Measurements from ENCODE around the gene SLC35F2. TPM values are rescaled to one million over a fixed set of nuclear protein-coding genes. Genes with fewer than 3 reads are reported as not detected.

The SLC35F2 gene
- total and polyA plus RNA-seq, 2 experiments from 2014 or later = 13.0 to 14.8 TPM

DNA sequence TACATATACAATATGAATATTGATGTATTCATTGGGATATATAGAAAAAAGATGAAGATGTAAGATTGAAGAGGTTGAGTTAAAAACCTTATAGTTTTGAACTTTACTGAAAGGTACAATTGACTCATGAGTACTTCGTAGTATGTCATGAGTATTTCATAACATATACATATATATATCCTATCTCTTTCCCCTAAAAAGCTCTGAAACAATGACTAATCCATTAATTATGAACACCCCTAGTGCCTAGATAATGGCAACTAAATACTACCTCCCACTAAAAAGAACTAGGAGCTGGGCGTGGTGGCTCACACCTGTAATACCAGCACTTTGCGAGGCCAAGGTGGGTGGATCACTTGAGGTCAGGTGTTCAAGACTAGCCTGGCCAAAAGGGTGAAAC is 31.5 kb downstream of the SLC35F2 start:
- Histone ChIP-seq H3K9me2 (replicated peaks; ENCODE audit: insufficient read depth) (no peaks in the 10 kb centered on the region), H3K4me1 (ENCODE audit: insufficient read depth) (no peaks in the 10 kb centered on the region), H2AFZ (no peak overlapping the region), H3K9me3 (ENCODE audit: low read depth) (no peaks in the 10 kb centered on the region), H3K36me3 (replicated peaks; ENCODE audit: insufficient read depth, low read depth) (no peaks in the 10 kb centered on the region), H3K4me3 (no peak overlapping the region), H3K27me3 (no peaks in the 10 kb centered on the region), H3K79me2 (peaks cover 14% of the 10 kb centered on the region), H3K27ac (no peak overlapping the region), H4K20me1 (ENCODE audit: insufficient read depth, poor library complexity, severe bottlenecking) (no peaks in the 10 kb centered on the region), H3K4me2 (no peak overlapping the region)
- WGBS (ENCODE audit: low lambda C conversion rate, missing lambda C conversion rate) = 92% methylated on average over 3 of the region's 3 CpGs
- TF ChIP-seq EZH2 (IDR thresholded peaks at IDR 0.05; ENCODE audit: borderline replicate concordance) (no peak), EZH2phosphoT487 (IDR thresholded peaks at IDR 0.05; ENCODE audit: low read depth, severe bottlenecking, unreplicated experiment) (no peak)
- TF ChIP-seq, protein P1, sequence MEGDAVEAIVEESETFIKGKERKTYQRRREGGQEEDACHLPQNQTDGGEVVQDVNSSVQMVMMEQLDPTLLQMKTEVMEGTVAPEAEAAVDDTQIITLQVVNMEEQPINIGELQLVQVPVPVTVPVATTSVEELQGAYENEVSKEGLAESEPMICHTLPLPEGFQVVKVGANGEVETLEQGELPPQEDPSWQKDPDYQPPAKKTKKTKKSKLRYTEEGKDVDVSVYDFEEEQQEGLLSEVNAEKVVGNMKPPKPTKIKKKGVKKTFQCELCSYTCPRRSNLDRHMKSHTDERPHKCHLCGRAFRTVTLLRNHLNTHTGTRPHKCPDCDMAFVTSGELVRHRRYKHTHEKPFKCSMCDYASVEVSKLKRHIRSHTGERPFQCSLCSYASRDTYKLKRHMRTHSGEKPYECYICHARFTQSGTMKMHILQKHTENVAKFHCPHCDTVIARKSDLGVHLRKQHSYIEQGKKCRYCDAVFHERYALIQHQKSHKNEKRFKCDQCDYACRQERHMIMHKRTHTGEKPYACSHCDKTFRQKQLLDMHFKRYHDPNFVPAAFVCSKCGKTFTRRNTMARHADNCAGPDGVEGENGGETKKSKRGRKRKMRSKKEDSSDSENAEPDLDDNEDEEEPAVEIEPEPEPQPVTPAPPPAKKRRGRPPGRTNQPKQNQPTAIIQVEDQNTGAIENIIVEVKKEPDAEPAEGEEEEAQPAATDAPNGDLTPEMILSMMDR (IDR thresholded peaks at IDR 0.05; ENCODE audit: poor library complexity) = no peak
- DNase-seq (ENCODE audit: low spot score) = no peak

DNA sequence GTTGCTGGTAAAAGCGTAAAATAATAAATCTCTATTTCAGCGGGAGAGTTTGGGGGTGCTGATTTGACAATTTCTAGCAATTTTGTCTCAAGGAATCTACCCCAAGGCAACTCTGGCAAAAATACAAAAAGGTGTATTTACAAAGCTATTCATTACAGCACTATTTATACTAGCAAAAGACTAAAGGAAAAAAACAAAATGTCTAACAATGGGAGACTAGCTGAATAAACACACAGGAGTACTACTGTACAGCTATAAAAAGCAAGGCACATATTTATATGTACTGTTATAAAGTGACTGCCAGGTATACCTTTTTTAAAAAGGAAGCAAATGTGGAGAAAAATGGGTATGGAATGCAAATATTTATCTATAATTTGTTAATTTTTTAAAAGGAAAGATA is 32.7 kb downstream of the SLC35F2 start:
- no peaks in the 10 kb centered on the region for H3K36me3 ChIP-seq (replicated peaks; ENCODE audit: insufficient read depth, low read depth)
- H3K27me3 ChIP-seq = no peaks in the 10 kb centered on the region
- H3K79me2 ChIP-seq = peaks cover 16% of the 10 kb centered on the region
- no peak overlapping the region for H3K4me3 ChIP-seq
- H3K4me1 ChIP-seq (ENCODE audit: insufficient read depth) = no peaks in the 10 kb centered on the region
- H3K9me2 ChIP-seq (replicated peaks; ENCODE audit: insufficient read depth) = no peaks in the 10 kb centered on the region
- H4K20me1 ChIP-seq (ENCODE audit: insufficient read depth, poor library complexity, severe bottlenecking) = no peaks in the 10 kb centered on the region
- no peak overlapping the region for H2AFZ ChIP-seq
- TF ChIP-seq EZH2 (IDR thresholded peaks at IDR 0.05; ENCODE audit: borderline replicate concordance) (no peak), EZH2phosphoT487 (IDR thresholded peaks at IDR 0.05; ENCODE audit: low read depth, severe bottlenecking, unreplicated experiment) (no peak)
- TF ChIP-seq, protein P1 (IDR thresholded peaks at IDR 0.05; ENCODE audit: poor library complexity) = no peak
- H3K9me3 ChIP-seq (ENCODE audit: low read depth) = no peaks in the 10 kb centered on the region
- 47% methylated on average over 2 of the region's 2 CpGs for WGBS (ENCODE audit: low lambda C conversion rate, missing lambda C conversion rate)
- no peak for DNase-seq (ENCODE audit: low spot score)
- H3K27ac ChIP-seq = no peak overlapping the region
- no peak overlapping the region for H3K4me2 ChIP-seq

DNA sequence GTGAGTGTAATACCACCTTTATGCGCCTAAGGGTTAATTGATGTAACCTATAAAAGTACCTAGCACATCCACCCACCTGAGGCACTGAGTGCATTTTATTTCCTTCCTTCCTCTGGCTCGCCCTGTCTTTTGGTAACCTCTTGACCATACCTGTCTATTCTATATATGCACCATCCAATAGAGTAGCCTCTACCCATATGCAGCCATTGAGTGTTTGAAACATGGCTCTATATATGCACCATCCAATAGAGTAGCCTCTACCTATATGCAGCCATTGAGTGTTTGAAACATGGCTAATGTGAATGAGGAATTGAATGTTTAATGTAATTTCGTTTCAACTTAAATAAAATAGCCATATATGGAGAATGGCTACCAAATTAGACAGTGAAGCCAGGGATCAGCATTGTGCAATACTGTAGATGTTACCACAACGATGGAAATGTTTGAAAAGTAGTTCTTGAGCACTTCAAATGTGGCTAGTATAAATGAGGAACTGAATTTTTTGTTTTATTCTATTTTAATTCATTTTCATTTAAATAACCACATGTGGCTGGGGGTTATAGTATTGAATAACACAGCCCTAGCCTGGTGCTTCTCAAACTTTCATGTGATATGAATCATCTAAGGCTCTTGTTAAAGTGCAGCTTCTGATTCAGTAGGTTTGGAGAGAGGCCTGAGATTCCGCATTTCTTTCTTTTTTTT is 33.8 kb downstream of the SLC35F2 start:
- WGBS (ENCODE audit: low lambda C conversion rate, missing lambda C conversion rate) = 84% methylated on average over 5 of the region's 5 CpGs
- H2AFZ ChIP-seq = no peak overlapping the region
- H3K79me2 ChIP-seq = peaks cover 16% of the 10 kb centered on the region
- no peak for DNase-seq (ENCODE audit: low spot score)
- no peaks in the 10 kb centered on the region for H3K9me3 ChIP-seq (ENCODE audit: low read depth)
- no peak overlapping the region for H3K4me2 ChIP-seq
- H3K27me3 ChIP-seq = no peaks in the 10 kb centered on the region
- no peaks in the 10 kb centered on the region for H3K4me1 ChIP-seq (ENCODE audit: insufficient read depth)
- no peak overlapping the region for H3K27ac ChIP-seq
- no peaks in the 10 kb centered on the region for H3K9me2 ChIP-seq (replicated peaks; ENCODE audit: insufficient read depth)
- H3K36me3 ChIP-seq (replicated peaks; ENCODE audit: insufficient read depth, low read depth) = no peaks in the 10 kb centered on the region
- no peaks in the 10 kb centered on the region for H4K20me1 ChIP-seq (ENCODE audit: insufficient read depth, poor library complexity, severe bottlenecking)
- no peak overlapping the region for H3K4me3 ChIP-seq
- TF ChIP-seq, protein P1 (IDR thresholded peaks at IDR 0.05; ENCODE audit: poor library complexity) = no peak
- TF ChIP-seq EZH2 (IDR thresholded peaks at IDR 0.05; ENCODE audit: borderline replicate concordance) (no peak), EZH2phosphoT487 (IDR thresholded peaks at IDR 0.05; ENCODE audit: low read depth, severe bottlenecking, unreplicated experiment) (no peak)
